PFSK-1 (cell line): ENCODE measurements around the gene NAV2.

Experiments
- REST ChIP-seq, 2 experiments: IDR thresholded peaks; 2 replicates each; pipeline versions ENCODE4 v1.6.1 to v1.8.0; 2011 to 2012; ENCODE audit warnings: low read depth in 2 of 2, low read length in 2 of 2, control low read depth in 1 of 2, inconsistent platforms in 1 of 2, mild to moderate bottlenecking in 1 of 2, moderate library complexity in 1 of 2; ENCODE audit not compliant: insufficient read depth in 1 of 2
- SIN3A ChIP-seq: IDR thresholded peaks from 2 replicates; pipeline ENCODE4 v1.6.1; 2012; ENCODE audit warnings: mild to moderate bottlenecking, low read length, moderate library complexity, borderline replicate concordance; ENCODE audit not compliant: insufficient read depth
- TAF1 ChIP-seq: IDR thresholded peaks from 2 replicates; pipeline ENCODE4 v1.6.1; 2012; ENCODE audit warnings: low read length, control low read depth, borderline replicate concordance; ENCODE audit not compliant: insufficient read depth

GRCh38 chr11:19848219-19848618, 135.6 kb downstream of the NAV2 start:
- TF ChIP-seq TAF1: no peak
- TF ChIP-seq REST (IDR thresholded peaks at IDR 0.05; ENCODE audit: insufficient read depth in 1 of 2, low read depth in 2 of 2, low read length in 2 of 2): no peak
- TF ChIP-seq SIN3A: no peak
